HG03460 (cell line): ENCODE measurements around the gene CRTAC1.

ENCODE experiments used
- ATAC-seq: cut with Tn5 transposase; IDR thresholded peaks from one replicate; pipeline ENCODE4 v1.9.1; 2021; ENCODE audit not compliant: unreplicated experiment

The CRTAC1 gene, protein sequence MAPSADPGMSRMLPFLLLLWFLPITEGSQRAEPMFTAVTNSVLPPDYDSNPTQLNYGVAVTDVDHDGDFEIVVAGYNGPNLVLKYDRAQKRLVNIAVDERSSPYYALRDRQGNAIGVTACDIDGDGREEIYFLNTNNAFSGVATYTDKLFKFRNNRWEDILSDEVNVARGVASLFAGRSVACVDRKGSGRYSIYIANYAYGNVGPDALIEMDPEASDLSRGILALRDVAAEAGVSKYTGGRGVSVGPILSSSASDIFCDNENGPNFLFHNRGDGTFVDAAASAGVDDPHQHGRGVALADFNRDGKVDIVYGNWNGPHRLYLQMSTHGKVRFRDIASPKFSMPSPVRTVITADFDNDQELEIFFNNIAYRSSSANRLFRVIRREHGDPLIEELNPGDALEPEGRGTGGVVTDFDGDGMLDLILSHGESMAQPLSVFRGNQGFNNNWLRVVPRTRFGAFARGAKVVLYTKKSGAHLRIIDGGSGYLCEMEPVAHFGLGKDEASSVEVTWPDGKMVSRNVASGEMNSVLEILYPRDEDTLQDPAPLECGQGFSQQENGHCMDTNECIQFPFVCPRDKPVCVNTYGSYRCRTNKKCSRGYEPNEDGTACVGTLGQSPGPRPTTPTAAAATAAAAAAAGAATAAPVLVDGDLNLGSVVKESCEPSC

GRCh38 chr10:98030093-98030821 lies at the start of gene CRTAC1:
Gene CRTAC1, minus strand, starts transcription at chr10:98030621. Its CDS starts 149 bp downstream, at chr10:98030472.
- no peak for ATAC-seq

DNA sequence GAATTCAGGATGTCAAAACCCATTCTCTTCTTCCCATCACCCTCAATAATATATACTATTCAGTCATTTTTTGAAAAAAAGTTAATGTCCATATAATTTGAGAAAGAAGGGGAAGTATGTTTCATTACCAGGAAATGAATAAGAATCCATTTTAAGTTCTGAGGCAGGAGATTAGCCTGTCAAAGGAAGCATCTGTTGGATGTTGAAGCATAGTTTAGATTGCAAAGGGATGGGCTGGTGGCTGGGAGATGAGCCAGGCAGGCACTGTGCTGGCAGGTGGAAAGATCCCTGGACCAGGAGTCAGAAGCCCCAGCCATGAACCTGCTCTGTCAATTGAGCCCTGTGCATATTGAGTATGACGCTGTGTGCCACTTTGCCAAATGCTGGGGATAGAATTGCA lies 48.4 kb upstream of the CRTAC1 start:
- ATAC-seq, result no peak

DNA sequence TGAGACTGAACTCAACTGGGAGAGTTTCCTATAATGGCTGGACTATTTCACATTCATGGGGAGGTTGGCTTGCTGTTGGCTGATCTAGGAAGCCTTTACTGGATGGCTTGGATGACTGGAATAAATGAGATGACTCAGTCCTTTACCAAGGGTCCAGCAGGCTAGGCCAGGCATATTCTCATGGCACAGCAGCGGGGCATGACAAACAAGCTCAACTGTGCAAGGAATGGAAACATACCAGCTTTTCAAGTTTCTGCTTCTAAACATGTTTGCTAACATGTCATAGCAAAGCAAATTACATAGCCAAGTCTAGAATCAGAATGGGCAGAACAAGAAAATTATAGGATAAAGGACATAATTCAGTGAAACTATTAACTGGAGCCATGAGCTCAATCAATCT lies 46.8 kb upstream of the CRTAC1 start:
- no peak for ATAC-seq

GRCh38 chr10:98076086-98076485 lies 45.7 kb upstream of the CRTAC1 start:
- no peak for ATAC-seq

- no peak for ATAC-seq
Measured at GRCh38 chr10:98074315-98074911, 44.0 kb upstream of the CRTAC1 start.

- no peak for ATAC-seq
Measured at GRCh38 chr10:98067165-98067564, 36.7 kb upstream of the CRTAC1 start.

- no peak for ATAC-seq
Measured at GRCh38 chr10:98063740-98064027, 33.3 kb upstream of the CRTAC1 start.

GRCh38 chr10:98062424-98062823 lies 32.0 kb upstream of the CRTAC1 start:
- no peak for ATAC-seq

GRCh38 chr10:98060079-98060478 lies 29.7 kb upstream of the CRTAC1 start:
- no peak for ATAC-seq

DNA sequence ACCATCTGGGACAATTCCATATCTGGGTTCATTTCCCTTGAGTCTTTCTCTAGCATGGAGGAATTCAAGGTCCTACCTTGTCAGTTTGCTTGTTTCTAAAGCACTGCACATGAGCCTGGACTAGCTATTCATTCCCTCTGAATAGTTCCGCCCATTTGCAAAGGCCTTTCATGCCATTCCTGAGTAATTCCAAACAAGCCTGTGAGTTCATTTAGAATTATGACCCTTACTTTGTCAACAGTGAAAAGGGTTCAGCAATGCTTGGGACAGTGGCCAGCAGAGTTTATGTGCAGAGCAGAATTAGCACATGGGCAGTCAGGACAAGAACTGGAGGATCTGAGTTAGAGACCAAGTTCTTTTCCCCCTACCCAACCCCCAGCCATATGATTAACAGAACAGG lies 27.9 kb upstream of the CRTAC1 start:
- no peak for ATAC-seq

DNA sequence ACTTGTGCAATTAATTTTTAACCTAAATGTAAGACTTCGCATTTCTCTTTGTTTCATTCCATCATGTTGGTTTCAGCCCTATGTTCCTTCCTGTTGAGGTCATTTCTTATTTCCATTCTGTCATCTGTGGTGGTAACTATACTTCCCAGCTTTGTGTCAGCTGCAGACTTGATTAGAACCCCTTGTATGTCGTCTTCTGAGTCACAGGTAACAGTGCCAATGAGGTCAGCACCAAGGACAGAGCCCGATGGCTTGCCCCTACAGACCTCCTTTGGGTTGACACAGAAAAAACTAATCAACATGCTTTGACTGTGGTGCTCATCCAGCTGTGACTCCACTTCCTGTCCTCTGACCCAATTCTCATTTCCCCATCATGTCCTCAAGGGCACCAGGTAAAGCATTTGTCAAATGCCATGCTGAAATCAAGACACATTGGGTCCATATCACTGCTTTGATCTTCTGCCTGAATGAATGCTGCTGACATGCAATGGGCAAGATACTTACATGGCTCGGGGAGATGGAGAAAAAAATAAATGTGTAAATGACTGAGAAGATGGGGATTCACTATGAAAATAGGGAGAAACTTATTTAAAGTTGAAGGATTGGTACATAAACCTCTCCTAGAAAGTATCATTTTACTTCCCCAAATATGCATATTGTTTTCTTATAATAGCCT lies 25.6 kb upstream of the CRTAC1 start:
- ATAC-seq, result no peak

DNA sequence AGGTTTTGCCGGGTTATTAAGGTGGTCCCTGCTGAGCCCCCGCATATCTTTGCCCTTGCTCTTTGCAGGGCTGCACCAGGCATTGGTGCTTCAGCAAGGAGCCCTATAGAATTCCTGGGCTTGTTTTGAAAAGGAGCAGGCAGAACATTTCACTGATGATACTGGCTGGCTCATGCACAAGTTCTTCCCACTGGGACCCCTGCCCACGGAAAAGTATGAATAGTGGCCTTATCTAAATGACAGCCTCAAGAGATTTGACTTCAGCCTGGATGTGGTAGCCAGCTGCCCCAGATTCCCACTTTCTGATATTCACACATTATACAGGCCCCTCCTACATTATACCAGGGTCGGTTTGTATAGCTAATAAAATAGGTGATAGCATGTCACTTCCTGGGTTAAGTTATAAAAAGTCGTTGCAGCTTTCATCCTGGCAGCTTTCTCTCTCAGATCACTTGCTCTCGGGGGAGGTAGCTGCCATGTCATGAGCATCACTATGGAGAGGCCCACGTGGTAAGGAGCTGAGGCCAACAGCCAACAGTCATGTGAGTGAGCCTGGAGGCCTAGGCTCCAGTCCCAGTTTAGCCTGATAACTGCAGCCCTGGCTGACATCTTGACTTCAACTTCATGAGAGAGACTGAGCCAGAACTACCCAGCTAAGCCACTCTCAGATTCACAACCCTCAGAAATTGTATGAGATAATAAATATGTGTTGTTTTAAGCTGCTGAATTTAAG lies 16.8 kb upstream of the CRTAC1 start:
- ATAC-seq, result no peak

GRCh38 chr10:98045785-98046389 lies 15.5 kb upstream of the CRTAC1 start:
- ATAC-seq, result no peak

GRCh38 chr10:98041352-98042043 lies 11.1 kb upstream of the CRTAC1 start:
- ATAC-seq, result no peak

- no peak for ATAC-seq
Measured at GRCh38 chr10:98039690-98040381, 9.4 kb upstream of the CRTAC1 start.

GRCh38 chr10:98038288-98038687 lies 7.9 kb upstream of the CRTAC1 start:
- ATAC-seq, result no peak

- no peak for ATAC-seq
Measured at GRCh38 chr10:98035599-98035998, 5.2 kb upstream of the CRTAC1 start.

DNA sequence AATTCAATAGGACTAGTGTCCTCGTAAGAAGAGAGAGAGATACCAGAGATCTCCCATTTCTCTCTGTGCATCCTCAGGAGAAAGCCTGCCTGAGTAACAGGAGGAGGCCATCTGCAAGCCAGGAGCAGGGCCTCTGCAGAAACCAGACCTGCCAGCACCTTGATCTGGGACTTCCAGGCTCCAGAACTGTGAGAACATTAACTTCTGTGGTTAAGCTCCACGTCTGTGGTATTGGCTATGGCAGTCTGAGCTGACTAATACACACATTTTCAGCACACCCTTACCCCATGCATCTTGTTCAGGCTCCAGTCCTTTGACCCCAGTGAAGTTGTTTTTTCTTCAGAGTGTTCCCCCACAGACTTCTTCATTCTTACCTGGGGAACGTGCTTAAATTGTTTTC lies 3.1 kb upstream of the CRTAC1 start:
- ATAC-seq, result no peak

- ATAC-seq, result no peak
Measured at GRCh38 chr10:98031440-98031839, 1.0 kb upstream of the CRTAC1 start.
